Natural killer cell (primary cell): Measurements from ENCODE around the gene CORO2A. TPM values are rescaled to one million over a fixed set of nuclear protein-coding genes. Genes with fewer than 3 reads are reported as not detected.

Experiments used
- ATAC-seq, 3 donors: fragments of 150-1000 bp in 2 of 3; fragments of 200-7000 bp in 1 of 3; cut with Tn5 transposase; 1 replicate in 1 of 3; 2 replicates in 2 of 3; pipeline ENCODE4 v1.10.0; 2021; ENCODE audit warnings: mild to moderate bottlenecking in 2 of 3, moderate library complexity in 2 of 3
- DNase-seq, 2 donors: peaks; one replicate each; pipeline versions ENCODE4 v3.0.0 to v3.0.0-alpha.2; 2013 to 2021; ENCODE audit warnings: mixed read lengths in 1 of 2
- H3K27ac ChIP-seq: one replicate; pipeline ENCODE4 v1.5.1; 2013; ENCODE audit warnings: mild to moderate bottlenecking, low read length
- H3K27me3 ChIP-seq: one replicate; pipeline ENCODE4 v1.6.1; 2013; ENCODE audit warnings: low read length; ENCODE audit not compliant: control insufficient read depth, insufficient read depth
- H3K36me3 ChIP-seq: one replicate; pipeline ENCODE4 v1.6.1; 2013; ENCODE audit warnings: low read length; ENCODE audit not compliant: control insufficient read depth, insufficient read depth
- H3K4me1 ChIP-seq: one replicate; pipeline ENCODE4 v1.6.1; 2013; ENCODE audit warnings: low read length; ENCODE audit not compliant: control insufficient read depth, insufficient read depth
- H3K4me3 ChIP-seq: one replicate; pipeline ENCODE4 v1.5.1; 2013; ENCODE audit warnings: low read length
- H3K9me3 ChIP-seq: one replicate; pipeline ENCODE4 v1.6.1; 2013; ENCODE audit warnings: low read length; ENCODE audit not compliant: control insufficient read depth, insufficient read depth
- H3K27ac Mint-ChIP-seq, 2 donors: one replicate each; pipeline ENCODE4 v1.8.0; 2022; ENCODE audit warnings: mild to moderate bottlenecking in 2 of 2, mixed read lengths in 2 of 2, moderate library complexity in 1 of 2
- H3K27me3 Mint-ChIP-seq, 2 donors: one replicate each; pipeline ENCODE4 v1.8.0; 2022; ENCODE audit warnings: low read depth in 2 of 2, mixed read lengths in 2 of 2
- H3K36me3 Mint-ChIP-seq: one replicate; pipeline ENCODE4 v1.8.0; 2022; ENCODE audit warnings: mixed read lengths
- H3K4me1 Mint-ChIP-seq, 2 donors: one replicate each; pipeline ENCODE4 v1.8.0; 2022; ENCODE audit warnings: mixed read lengths in 2 of 2
- H3K4me3 Mint-ChIP-seq: one replicate; pipeline ENCODE4 v1.8.0; 2022; ENCODE audit warnings: mild to moderate bottlenecking, moderate library complexity, mixed read lengths
- H3K9me3 Mint-ChIP-seq, 2 donors: one replicate each; pipeline ENCODE4 v1.8.0; 2022; ENCODE audit warnings: mixed read lengths in 2 of 2
- CTCF ChIP-seq: fragments of 200-600 bp; IDR thresholded peaks from one replicate; pipeline ENCODE4 v1.8.0; 2022; ENCODE audit warnings: antibody characterized with exemption
- WGBS: methylation state at CpG from one replicate; pipeline ENCODE4 v1.1.7; 2013; ENCODE audit warnings: missing lambda C conversion rate; ENCODE audit not compliant: insufficient coverage; 5-methylcytosine and 5-hydroxymethylcytosine counted together
- intact Hi-C: fragments of 100-400 bp; cut with micrococcal nuclease; formaldehyde crosslinking; loops from one replicate; pipeline ENCODE4 v1.14.2; 2022
- total RNA-seq, 4 donors: library from RNA; stranded (reverse); fragments of 120-200 nt in 1 of 4; gene quantifications; one replicate each; pipeline versions ENCODE4 v1.2.3 to v1.2.4, GENCODE V29; 2013 to 2022

CORO2A gene
- total RNA-seq, 3 donors from 2014 or later (not counting 1 experiment from before 2014, with no cell fraction given): 1.9 to 3.6 (median 2.3) TPM

GRCh38 chr9:98231770-98232478 is 39.5 kb upstream of the CORO2A start:
- Mint-ChIP-seq H3K27me3 (no peaks in the 10 kb centered on the region), H3K27ac (no peak overlapping the region), H3K36me3 (peaks cover 8% of the 10 kb centered on the region), H3K4me3 (no peak overlapping the region), H3K4me1 (no peaks in the 10 kb centered on the region), H3K9me3 (no peaks in the 10 kb centered on the region)
- H3K27ac ChIP-seq: no peak overlapping the region
- H3K27me3 ChIP-seq: no peaks in the 10 kb centered on the region
- H3K9me3 ChIP-seq: no peaks in the 10 kb centered on the region
- peaks cover 19% of the 10 kb centered on the region for H3K36me3 ChIP-seq
- DNase-seq: no peak
- ATAC-seq: no peak
- intact Hi-C loops: no loop called here
- no peaks in the 10 kb centered on the region for H3K4me1 ChIP-seq
- 94% methylated on average over 6 of the region's 6 CpGs for WGBS
- no peak for TF ChIP-seq CTCF
- H3K4me3 ChIP-seq: no peak overlapping the region

GRCh38 chr9:98230789-98231188 is 38.4 kb upstream of the CORO2A start:
- no peak for TF ChIP-seq CTCF
- no peaks in the 10 kb centered on the region for H3K27me3 ChIP-seq
- WGBS: 88% methylated on average over 6 of the region's 6 CpGs
- Mint-ChIP-seq H3K9me3 (no peaks in the 10 kb centered on the region), H3K4me3 (no peak overlapping the region), H3K27ac (no peak overlapping the region), H3K36me3 (peaks cover 8% of the 10 kb centered on the region), H3K4me1 (no peaks in the 10 kb centered on the region), H3K27me3 (no peaks in the 10 kb centered on the region)
- DNase-seq (no peak), ATAC-seq (no peak)
- no peaks in the 10 kb centered on the region for H3K4me1 ChIP-seq
- peaks cover 27% of the 10 kb centered on the region for H3K36me3 ChIP-seq
- intact Hi-C loops: no loop called here
- H3K27ac ChIP-seq: no peak overlapping the region
- H3K9me3 ChIP-seq: no peaks in the 10 kb centered on the region
- no peak overlapping the region for H3K4me3 ChIP-seq

GRCh38 chr9:98230304-98230703 is 37.9 kb upstream of the CORO2A start:
- no peaks in the 10 kb centered on the region for H3K4me1 Mint-ChIP-seq
- no peak for TF ChIP-seq CTCF
- no peak overlapping the region for H3K4me3 Mint-ChIP-seq
- no peaks in the 10 kb centered on the region for H3K9me3 Mint-ChIP-seq
- Histone ChIP-seq H3K27ac (no peak overlapping the region), H3K36me3 (peaks cover 28% of the 10 kb centered on the region), H3K4me3 (no peak overlapping the region), H3K4me1 (no peaks in the 10 kb centered on the region), H3K9me3 (no peaks in the 10 kb centered on the region), H3K27me3 (no peaks in the 10 kb centered on the region)
- H3K27me3 Mint-ChIP-seq: no peaks in the 10 kb centered on the region
- 98% methylated on average over 5 of the region's 6 CpGs for WGBS
- no peak for ATAC-seq
- DNase-seq: no peak
- intact Hi-C loops: no loop called here
- H3K36me3 Mint-ChIP-seq: peaks cover 8% of the 10 kb centered on the region
- H3K27ac Mint-ChIP-seq: no peak overlapping the region

- Histone ChIP-seq H3K36me3 (peaks cover 30% of the 10 kb centered on the region), H3K4me3 (no peak overlapping the region), H3K9me3 (no peaks in the 10 kb centered on the region), H3K4me1 (no peaks in the 10 kb centered on the region), H3K27ac (no peak overlapping the region), H3K27me3 (no peaks in the 10 kb centered on the region)
- Mint-ChIP-seq H3K27ac (no peak overlapping the region), H3K4me3 (no peak overlapping the region), H3K27me3 (no peaks in the 10 kb centered on the region), H3K36me3 (peaks cover 8% of the 10 kb centered on the region), H3K9me3 (no peaks in the 10 kb centered on the region), H3K4me1 (no peaks in the 10 kb centered on the region)
- 72% methylated on average over 3 of the region's 3 CpGs for WGBS
- ATAC-seq: no peak
- TF ChIP-seq CTCF: no peak
- intact Hi-C loops: no loop called here
- DNase-seq: no peak
Measured at GRCh38 chr9:98229620-98230019, 37.2 kb upstream of the CORO2A start.
